ENCODE measurements around the gene PROSER2.
A peak's percentile ranks its signal among the peaks of the same experiment; 100 is the strongest.

The PROSER2 gene

GRCh38 chr10:11819027-11819426 is 4.1 kb upstream of the PROSER2 start:
- H3K4me1 Mint-ChIP-seq (ENCODE audit: low read depth), result peaks cover 6% of the 10 kb centered on the region
- H3K4me3 Mint-ChIP-seq, result no peak overlapping the region
- no peak for DNase-seq
- no peaks in the 10 kb centered on the region for H3K36me3 Mint-ChIP-seq (ENCODE audit: low read depth)
- H3K27me3 Mint-ChIP-seq, result peaks cover 25% of the 10 kb centered on the region
- H3K27ac Mint-ChIP-seq, result no peak overlapping the region
- H3K9me3 Mint-ChIP-seq, result no peaks in the 10 kb centered on the region

GRCh38 chr10:11822026-11822756 is 965 bp upstream of the PROSER2 start:
- Mint-ChIP-seq H3K27ac (no peak overlapping the region), H3K9me3 (no peaks in the 10 kb centered on the region), H3K27me3 (peaks cover 50% of the 10 kb centered on the region), H3K36me3 (ENCODE audit: low read depth) (no peaks in the 10 kb centered on the region), H3K4me1 (ENCODE audit: low read depth) (peaks cover 10% of the 10 kb centered on the region), H3K4me3 (no peak overlapping the region)
- DNase-seq, result no peak

- no peak overlapping the region for H3K4me3 Mint-ChIP-seq
- H3K9me3 Mint-ChIP-seq, result no peaks in the 10 kb centered on the region
- no peaks in the 10 kb centered on the region for H3K36me3 Mint-ChIP-seq (ENCODE audit: low read depth)
- peaks cover 10% of the 10 kb centered on the region for H3K4me1 Mint-ChIP-seq (ENCODE audit: low read depth)
- H3K27ac Mint-ChIP-seq, result no peak overlapping the region
- DNase-seq, result no peak
- peaks cover 53% of the 10 kb centered on the region for H3K27me3 Mint-ChIP-seq
Measured at GRCh38 chr10:11822809-11823121, 391 bp upstream of the PROSER2 start.

GRCh38 chr10:11823989-11824346 is 812 bp downstream of the PROSER2 start:
- Mint-ChIP-seq H3K4me3 (peak overlapping the region; percentile 70), H3K27ac (no peak overlapping the region), H3K36me3 (ENCODE audit: low read depth) (no peaks in the 10 kb centered on the region), H3K27me3 (peaks cover 59% of the 10 kb centered on the region), H3K4me1 (ENCODE audit: low read depth) (peaks cover 10% of the 10 kb centered on the region), H3K9me3 (no peaks in the 10 kb centered on the region)
- no peak for DNase-seq

GRCh38 chr10:11824376-11824775 is 1.2 kb downstream of the PROSER2 start:
- Mint-ChIP-seq H3K4me3 (peak overlapping the region; percentile 70), H3K27ac (no peak overlapping the region), H3K36me3 (ENCODE audit: low read depth) (no peaks in the 10 kb centered on the region), H3K4me1 (ENCODE audit: low read depth) (peaks cover 10% of the 10 kb centered on the region), H3K27me3 (peaks cover 58% of the 10 kb centered on the region), H3K9me3 (no peaks in the 10 kb centered on the region)
- DNase-seq, result no peak

- no peak for DNase-seq
- Mint-ChIP-seq H3K36me3 (ENCODE audit: low read depth) (no peaks in the 10 kb centered on the region), H3K27me3 (peaks cover 54% of the 10 kb centered on the region), H3K27ac (no peak overlapping the region), H3K4me3 (no peak overlapping the region), H3K9me3 (no peaks in the 10 kb centered on the region), H3K4me1 (ENCODE audit: low read depth) (peaks cover 6% of the 10 kb centered on the region)
Measured at GRCh38 chr10:11824825-11825224, 1.7 kb downstream of the PROSER2 start.

- DNase-seq, result no peak
- Mint-ChIP-seq H3K27ac (no peak overlapping the region), H3K27me3 (peaks cover 59% of the 10 kb centered on the region), H3K4me3 (no peak overlapping the region), H3K9me3 (no peaks in the 10 kb centered on the region), H3K4me1 (ENCODE audit: low read depth) (peaks cover 6% of the 10 kb centered on the region), H3K36me3 (ENCODE audit: low read depth) (no peaks in the 10 kb centered on the region)
Measured at GRCh38 chr10:11825796-11826414, 2.7 kb downstream of the PROSER2 start.

GRCh38 chr10:11827006-11827405 is 3.9 kb downstream of the PROSER2 start:
- H3K9me3 Mint-ChIP-seq, result no peaks in the 10 kb centered on the region
- peaks cover 57% of the 10 kb centered on the region for H3K27me3 Mint-ChIP-seq
- peaks cover 6% of the 10 kb centered on the region for H3K4me1 Mint-ChIP-seq (ENCODE audit: low read depth)
- no peak overlapping the region for H3K27ac Mint-ChIP-seq
- no peak for DNase-seq
- H3K4me3 Mint-ChIP-seq, result no peak overlapping the region
- H3K36me3 Mint-ChIP-seq (ENCODE audit: low read depth), result no peaks in the 10 kb centered on the region

- DNase-seq, result no peak
- no peak overlapping the region for H3K27ac Mint-ChIP-seq
- peaks cover 57% of the 10 kb centered on the region for H3K27me3 Mint-ChIP-seq
- no peak overlapping the region for H3K4me3 Mint-ChIP-seq
- no peaks in the 10 kb centered on the region for H3K36me3 Mint-ChIP-seq (ENCODE audit: low read depth)
- no peaks in the 10 kb centered on the region for H3K9me3 Mint-ChIP-seq
- peaks cover 6% of the 10 kb centered on the region for H3K4me1 Mint-ChIP-seq (ENCODE audit: low read depth)
Measured at GRCh38 chr10:11827414-11827813, 4.3 kb downstream of the PROSER2 start.

GRCh38 chr10:11828682-11829284 is 5.6 kb downstream of the PROSER2 start:
- no peak for DNase-seq
- Mint-ChIP-seq H3K27ac (no peak overlapping the region), H3K4me3 (no peak overlapping the region), H3K36me3 (ENCODE audit: low read depth) (no peaks in the 10 kb centered on the region), H3K27me3 (peaks cover 62% of the 10 kb centered on the region), H3K9me3 (no peaks in the 10 kb centered on the region), H3K4me1 (ENCODE audit: low read depth) (peaks cover 6% of the 10 kb centered on the region)

GRCh38 chr10:11830836-11831519 is 7.8 kb downstream of the PROSER2 start:
- Mint-ChIP-seq H3K36me3 (ENCODE audit: low read depth) (no peaks in the 10 kb centered on the region), H3K27me3 (peaks cover 43% of the 10 kb centered on the region), H3K27ac (no peak overlapping the region), H3K4me3 (no peak overlapping the region), H3K4me1 (ENCODE audit: low read depth) (no peaks in the 10 kb centered on the region), H3K9me3 (no peaks in the 10 kb centered on the region)
- DNase-seq, result no peak

- H3K27me3 Mint-ChIP-seq, result peaks cover 39% of the 10 kb centered on the region
- H3K27ac Mint-ChIP-seq, result no peak overlapping the region
- no peaks in the 10 kb centered on the region for H3K36me3 Mint-ChIP-seq (ENCODE audit: low read depth)
- no peaks in the 10 kb centered on the region for H3K4me1 Mint-ChIP-seq (ENCODE audit: low read depth)
- no peaks in the 10 kb centered on the region for H3K9me3 Mint-ChIP-seq
- no peak for DNase-seq
- no peak overlapping the region for H3K4me3 Mint-ChIP-seq
Measured at GRCh38 chr10:11831520-11831951, 8.4 kb downstream of the PROSER2 start.

- Mint-ChIP-seq H3K4me1 (ENCODE audit: low read depth) (no peaks in the 10 kb centered on the region), H3K9me3 (no peaks in the 10 kb centered on the region), H3K27me3 (peaks cover 39% of the 10 kb centered on the region), H3K4me3 (no peak overlapping the region), H3K27ac (no peak overlapping the region), H3K36me3 (ENCODE audit: low read depth) (no peaks in the 10 kb centered on the region)
- DNase-seq, result no peak
Measured at GRCh38 chr10:11832042-11832441, 8.9 kb downstream of the PROSER2 start.

- Mint-ChIP-seq H3K27me3 (peaks cover 38% of the 10 kb centered on the region), H3K36me3 (ENCODE audit: low read depth) (no peaks in the 10 kb centered on the region), H3K27ac (no peak overlapping the region), H3K4me1 (ENCODE audit: low read depth) (peaks cover 2% of the 10 kb centered on the region), H3K9me3 (no peaks in the 10 kb centered on the region), H3K4me3 (no peak overlapping the region)
- DNase-seq, result no peak
Measured at GRCh38 chr10:11835061-11835460, 11.9 kb downstream of the PROSER2 start.

- H3K27me3 Mint-ChIP-seq, result peaks cover 36% of the 10 kb centered on the region
- no peak overlapping the region for H3K27ac Mint-ChIP-seq
- no peaks in the 10 kb centered on the region for H3K36me3 Mint-ChIP-seq (ENCODE audit: low read depth)
- peaks cover 2% of the 10 kb centered on the region for H3K4me1 Mint-ChIP-seq (ENCODE audit: low read depth)
- H3K9me3 Mint-ChIP-seq, result no peaks in the 10 kb centered on the region
- no peak overlapping the region for H3K4me3 Mint-ChIP-seq
- DNase-seq, result no peak
Measured at GRCh38 chr10:11835704-11836103, 12.5 kb downstream of the PROSER2 start.
